KMS-11 (cell line): ENCODE data around the gene KYAT1.

Experiments
- H2AFZ ChIP-seq: fragments of 200-600 bp; sonication (generic); 2 replicates; pipeline ENCODE4 v1.6.1; 2016; ENCODE audit warnings: antibody characterized with exemption, mixed run types, low read depth
- H3K27ac ChIP-seq: fragments of 200-600 bp; sonication (generic); 2 replicates; pipeline ENCODE4 v1.6.1; 2016; ENCODE audit warnings: mild to moderate bottlenecking, mixed run types
- H3K27me3 ChIP-seq: fragments of 200-600 bp; sonication (generic); 2 replicates; pipeline ENCODE4 v1.6.1; 2017; ENCODE audit warnings: mild to moderate bottlenecking, low read depth, mixed run types, moderate library complexity; ENCODE audit not compliant: insufficient read depth
- H3K36me3 ChIP-seq: fragments of 200-600 bp; sonication (generic); 2 replicates; pipeline ENCODE4 v1.6.1; 2017; ENCODE audit warnings: mild to moderate bottlenecking, mixed run types; ENCODE audit not compliant: insufficient read depth
- H3K4me1 ChIP-seq: fragments of 200-600 bp; sonication (generic); 2 replicates; pipeline ENCODE4 v1.6.1; 2016; ENCODE audit warnings: mild to moderate bottlenecking, low read depth, mixed run types; ENCODE audit not compliant: poor library complexity, severe bottlenecking
- H3K4me2 ChIP-seq: fragments of 200-600 bp; sonication (generic); 2 replicates; pipeline ENCODE4 v1.7.0; 2016; ENCODE audit warnings: mild to moderate bottlenecking, mixed run types
- H3K4me3 ChIP-seq: fragments of 200-600 bp; sonication (generic); IDR thresholded peaks from 2 replicates; pipeline ENCODE4 v1.6.1; 2017; ENCODE audit warnings: low read depth, low read length, mixed read lengths; ENCODE audit not compliant: insufficient read depth
- H3K79me2 ChIP-seq: fragments of 200-600 bp; sonication (generic); 2 replicates; pipeline ENCODE4 v1.6.1; 2016; ENCODE audit warnings: low read depth, mixed run types; ENCODE audit not compliant: insufficient read depth
- H3K9ac ChIP-seq: fragments of 200-600 bp; sonication (generic); 2 replicates; pipeline ENCODE4 v1.6.1; 2016; ENCODE audit warnings: mild to moderate bottlenecking, mixed run types
- H4K20me1 ChIP-seq: fragments of 200-600 bp; sonication (generic); 2 replicates; pipeline ENCODE4 v1.6.1; 2016; ENCODE audit warnings: mild to moderate bottlenecking, mixed run types; ENCODE audit not compliant: insufficient read depth
- TF ChIP-seq, protein P1 (sequence below): fragments of 200-600 bp; sonication (generic); conservative IDR thresholded peaks from 2 replicates; pipeline ENCODE4 v1.6.1; 2017; ENCODE audit warnings: low read depth, mild to moderate bottlenecking, antibody characterized with exemption, low read length, moderate library complexity, mixed read lengths

KYAT1 gene

DNA sequence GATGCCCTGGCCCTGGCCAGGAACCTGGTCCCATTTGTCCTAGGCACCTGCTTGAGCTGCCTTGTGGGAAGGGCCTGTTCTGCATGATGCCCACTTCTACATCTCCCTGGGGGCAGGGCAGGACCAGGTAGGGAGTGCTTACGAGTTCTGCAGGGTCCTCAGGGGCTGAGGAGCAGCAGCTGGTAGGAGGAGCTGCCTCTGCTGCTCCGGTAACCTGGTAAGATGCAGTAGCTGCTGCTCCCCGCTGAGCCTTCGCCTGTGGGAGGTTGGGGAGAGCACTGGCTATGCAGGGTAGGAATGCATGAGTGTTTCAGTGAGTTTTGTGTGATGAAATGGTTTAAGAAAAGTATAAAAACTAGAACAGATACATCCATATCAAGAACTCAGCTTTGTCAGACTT lies 13.8 kb upstream of the KYAT1 start:
- no peak overlapping the region for H3K27ac ChIP-seq
- no peaks in the 10 kb centered on the region; the same call in 1 of the 2 replicates for H3K36me3 ChIP-seq
- no peaks in the 10 kb centered on the region for H3K27me3 ChIP-seq
- no peaks in the 10 kb centered on the region for H3K79me2 ChIP-seq
- peaks cover 8% of the 10 kb centered on the region for H3K4me1 ChIP-seq
- H3K9ac ChIP-seq: no peak overlapping the region
- no peak overlapping the region for H2AFZ ChIP-seq
- no peaks in the 10 kb centered on the region for H4K20me1 ChIP-seq
- no peak overlapping the region for H3K4me2 ChIP-seq
- TF ChIP-seq, protein P1, sequence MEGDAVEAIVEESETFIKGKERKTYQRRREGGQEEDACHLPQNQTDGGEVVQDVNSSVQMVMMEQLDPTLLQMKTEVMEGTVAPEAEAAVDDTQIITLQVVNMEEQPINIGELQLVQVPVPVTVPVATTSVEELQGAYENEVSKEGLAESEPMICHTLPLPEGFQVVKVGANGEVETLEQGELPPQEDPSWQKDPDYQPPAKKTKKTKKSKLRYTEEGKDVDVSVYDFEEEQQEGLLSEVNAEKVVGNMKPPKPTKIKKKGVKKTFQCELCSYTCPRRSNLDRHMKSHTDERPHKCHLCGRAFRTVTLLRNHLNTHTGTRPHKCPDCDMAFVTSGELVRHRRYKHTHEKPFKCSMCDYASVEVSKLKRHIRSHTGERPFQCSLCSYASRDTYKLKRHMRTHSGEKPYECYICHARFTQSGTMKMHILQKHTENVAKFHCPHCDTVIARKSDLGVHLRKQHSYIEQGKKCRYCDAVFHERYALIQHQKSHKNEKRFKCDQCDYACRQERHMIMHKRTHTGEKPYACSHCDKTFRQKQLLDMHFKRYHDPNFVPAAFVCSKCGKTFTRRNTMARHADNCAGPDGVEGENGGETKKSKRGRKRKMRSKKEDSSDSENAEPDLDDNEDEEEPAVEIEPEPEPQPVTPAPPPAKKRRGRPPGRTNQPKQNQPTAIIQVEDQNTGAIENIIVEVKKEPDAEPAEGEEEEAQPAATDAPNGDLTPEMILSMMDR: no peak
- no peak overlapping the region for H3K4me3 ChIP-seq

DNA sequence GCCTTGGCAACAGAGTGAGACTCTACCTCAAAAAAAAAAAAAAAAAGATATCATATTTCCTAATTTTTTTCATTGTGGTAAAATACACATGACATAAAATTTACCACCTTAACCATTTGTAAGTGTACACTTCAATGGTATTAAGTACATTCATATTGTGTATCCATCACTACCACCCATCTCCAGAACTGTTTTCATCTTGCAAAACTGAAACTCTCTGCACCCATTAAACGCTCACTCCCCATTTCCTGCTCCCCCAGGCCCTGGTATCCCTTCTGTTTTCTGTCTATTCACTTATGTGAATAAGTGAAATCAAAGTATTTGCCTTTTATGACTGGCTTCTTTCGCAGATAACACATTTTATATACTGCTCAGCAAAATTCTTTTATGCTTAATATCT lies 13.0 kb upstream of the KYAT1 start:
- H3K36me3 ChIP-seq: no peaks in the 10 kb centered on the region; the same call in 1 of the 2 replicates
- H3K4me1 ChIP-seq: peaks cover 8% of the 10 kb centered on the region
- no peak overlapping the region for H2AFZ ChIP-seq
- H3K79me2 ChIP-seq: no peaks in the 10 kb centered on the region
- H4K20me1 ChIP-seq: no peaks in the 10 kb centered on the region
- H3K4me2 ChIP-seq: no peak overlapping the region
- no peak overlapping the region for H3K9ac ChIP-seq
- H3K27me3 ChIP-seq: no peaks in the 10 kb centered on the region
- H3K4me3 ChIP-seq: no peak overlapping the region
- TF ChIP-seq, protein P1: no peak
- H3K27ac ChIP-seq: no peak overlapping the region

DNA sequence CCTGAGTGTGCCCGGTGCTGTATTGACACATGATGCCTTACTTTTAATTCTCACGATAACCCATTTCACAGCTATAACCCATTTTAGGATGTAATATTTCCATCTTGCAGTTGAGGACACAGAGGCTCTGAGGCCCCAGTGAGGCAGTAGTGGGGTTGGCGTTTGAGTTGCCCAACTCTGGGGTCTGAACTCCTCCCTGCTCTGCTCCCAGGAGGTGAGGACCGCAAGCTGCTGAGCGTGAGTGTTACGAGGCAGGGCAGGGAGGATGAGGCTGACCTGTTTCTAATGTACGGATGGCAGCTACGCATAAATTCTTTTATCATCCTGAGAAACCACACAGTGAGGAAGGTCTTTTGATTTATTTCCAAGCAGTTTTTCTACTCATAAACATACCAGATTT lies 11.6 kb upstream of the KYAT1 start:
- Histone ChIP-seq H3K36me3 (no peaks in the 10 kb centered on the region; the same call in 1 of the 2 replicates), H3K27me3 (no peaks in the 10 kb centered on the region), H3K4me2 (no peak overlapping the region), H3K79me2 (no peaks in the 10 kb centered on the region; the same call in 1 of the 2 replicates), H3K4me3 (no peak overlapping the region), H3K27ac (no peak overlapping the region), H2AFZ (no peak overlapping the region), H3K4me1 (peaks cover 8% of the 10 kb centered on the region), H4K20me1 (no peaks in the 10 kb centered on the region), H3K9ac (no peak overlapping the region)
- TF ChIP-seq, protein P1: no peak

DNA sequence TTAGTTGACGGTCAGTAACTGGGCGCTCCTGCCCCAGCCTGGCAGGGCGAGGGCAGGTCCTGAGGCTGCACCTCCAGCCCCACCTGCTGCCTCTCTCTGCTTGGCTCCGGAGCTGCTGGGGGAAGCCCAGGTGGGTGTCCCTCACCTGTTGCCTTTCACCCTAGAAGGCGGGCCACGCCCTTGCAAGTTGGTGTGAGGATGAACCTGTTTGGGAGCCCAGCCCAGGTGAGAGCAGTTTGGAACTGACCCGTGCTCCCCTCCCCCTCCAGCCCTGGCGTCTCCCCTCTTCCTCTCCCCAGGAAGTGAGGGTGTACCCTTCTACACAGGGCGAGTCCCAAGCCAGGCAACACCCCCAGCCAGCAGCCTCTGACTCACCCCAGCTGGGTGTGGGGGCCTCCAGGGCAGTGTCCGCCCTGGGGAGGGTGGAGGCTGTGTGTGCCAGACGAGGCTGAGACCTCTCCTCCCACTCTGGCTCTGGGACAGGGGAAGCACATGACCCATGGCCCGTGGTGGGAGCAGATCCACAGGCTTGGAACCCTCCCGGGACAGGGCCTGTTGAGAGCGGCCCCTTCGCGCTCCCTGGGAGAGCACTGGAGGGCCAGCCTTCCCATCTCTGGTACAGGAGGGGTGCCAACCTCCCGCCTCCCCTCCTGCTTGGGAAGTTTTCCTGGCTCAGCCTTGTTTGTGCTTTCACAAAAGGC lies 10.6 kb upstream of the KYAT1 start:
- Histone ChIP-seq H3K4me3 (no peak overlapping the region), H3K36me3 (no peaks in the 10 kb centered on the region; the same call in 1 of the 2 replicates), H3K4me1 (peaks cover 8% of the 10 kb centered on the region), H3K27ac (no peak overlapping the region), H4K20me1 (no peaks in the 10 kb centered on the region), H3K4me2 (no peak overlapping the region), H3K79me2 (no peaks in the 10 kb centered on the region; the same call in 1 of the 2 replicates), H3K9ac (no peak overlapping the region), H2AFZ (no peak overlapping the region), H3K27me3 (no peaks in the 10 kb centered on the region)
- TF ChIP-seq, protein P1: no peak
